Measurements from ENCODE around the gene MAGEC3. TPM values are rescaled to one million over a fixed set of nuclear protein-coding genes. Genes with fewer than 3 reads are reported as not detected.

Gene MAGEC3
- total and polyA plus RNA-seq, 2 donors from 2014 or later = not detected

DNA sequence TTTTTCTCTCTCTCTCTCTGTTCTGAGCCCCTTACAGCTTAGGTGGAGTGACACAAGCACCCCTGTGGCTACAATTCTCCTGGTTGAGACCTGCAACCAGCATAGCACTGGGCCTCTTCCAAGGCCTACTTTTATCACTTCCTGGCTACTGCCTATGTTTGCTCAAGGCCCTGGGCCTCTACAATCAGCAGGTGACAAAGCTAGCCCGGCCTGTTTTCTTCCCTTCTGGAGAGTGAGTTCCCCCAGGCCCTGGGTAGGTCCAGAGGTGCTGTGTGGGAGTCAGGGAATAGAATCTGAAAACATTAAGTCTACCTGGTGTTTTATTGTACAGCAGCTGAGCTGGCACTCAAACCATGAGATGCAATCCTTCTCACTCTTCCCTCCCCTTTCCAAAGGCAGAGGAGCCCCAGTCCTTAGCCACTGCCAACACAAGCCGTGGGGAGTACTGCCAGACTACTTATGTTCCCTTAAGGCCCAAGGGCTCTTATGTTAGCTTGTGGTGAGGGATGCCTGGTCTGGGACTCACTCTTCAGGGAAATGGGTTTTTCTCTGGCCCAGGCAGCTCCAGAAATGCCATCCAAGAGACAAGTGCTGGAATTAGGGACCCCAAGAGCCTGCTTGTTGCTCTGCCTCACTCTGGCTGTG lies 23.8 kb upstream of the MAGEC3 start:
- FAIRE-seq = no peak

DNA sequence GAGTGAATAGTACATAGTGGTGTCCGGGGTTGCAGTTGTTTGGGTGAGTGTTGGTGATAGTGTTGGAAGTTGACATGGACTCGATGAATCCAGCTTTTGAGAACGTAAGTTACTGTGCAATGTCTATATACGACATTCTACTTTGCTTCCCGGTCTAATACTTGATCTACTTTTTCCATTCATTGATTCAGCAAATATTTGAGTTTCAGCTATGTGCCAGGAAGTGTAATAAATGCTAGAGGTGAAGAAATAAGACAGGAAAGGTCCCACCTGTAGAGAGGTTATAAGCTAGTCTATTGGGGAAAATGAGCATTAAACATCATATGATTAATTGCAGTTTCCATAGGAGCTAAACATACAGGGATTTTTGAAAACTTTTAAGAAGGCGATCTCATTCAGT lies 22.2 kb upstream of the MAGEC3 start:
- H3K36me3 ChIP-seq (ENCODE audit: control insufficient read depth in 2 of 3, insufficient read depth in 3 of 3, low read length in 3 of 3) = no peaks in the 10 kb centered on the region
- no peak overlapping the region for H3K4me3 ChIP-seq (ENCODE audit: low read length in 3 of 3)
- TF ChIP-seq, protein P1, sequence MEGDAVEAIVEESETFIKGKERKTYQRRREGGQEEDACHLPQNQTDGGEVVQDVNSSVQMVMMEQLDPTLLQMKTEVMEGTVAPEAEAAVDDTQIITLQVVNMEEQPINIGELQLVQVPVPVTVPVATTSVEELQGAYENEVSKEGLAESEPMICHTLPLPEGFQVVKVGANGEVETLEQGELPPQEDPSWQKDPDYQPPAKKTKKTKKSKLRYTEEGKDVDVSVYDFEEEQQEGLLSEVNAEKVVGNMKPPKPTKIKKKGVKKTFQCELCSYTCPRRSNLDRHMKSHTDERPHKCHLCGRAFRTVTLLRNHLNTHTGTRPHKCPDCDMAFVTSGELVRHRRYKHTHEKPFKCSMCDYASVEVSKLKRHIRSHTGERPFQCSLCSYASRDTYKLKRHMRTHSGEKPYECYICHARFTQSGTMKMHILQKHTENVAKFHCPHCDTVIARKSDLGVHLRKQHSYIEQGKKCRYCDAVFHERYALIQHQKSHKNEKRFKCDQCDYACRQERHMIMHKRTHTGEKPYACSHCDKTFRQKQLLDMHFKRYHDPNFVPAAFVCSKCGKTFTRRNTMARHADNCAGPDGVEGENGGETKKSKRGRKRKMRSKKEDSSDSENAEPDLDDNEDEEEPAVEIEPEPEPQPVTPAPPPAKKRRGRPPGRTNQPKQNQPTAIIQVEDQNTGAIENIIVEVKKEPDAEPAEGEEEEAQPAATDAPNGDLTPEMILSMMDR (IDR thresholded peaks at IDR 0.05; ENCODE audit: borderline replicate concordance, extremely low read depth, insufficient read depth) = no peak
- no peaks in the 10 kb centered on the region for H3K9me3 ChIP-seq (ENCODE audit: control insufficient read depth in 2 of 3, insufficient read depth in 1 of 3, low read length in 3 of 3)
- no peak for DNase-seq
- FAIRE-seq = no peak
- intact Hi-C loops (cut with DNase I) = no loop called here
- no peaks in the 10 kb centered on the region for H3K4me1 ChIP-seq (ENCODE audit: control insufficient read depth in 2 of 3, insufficient read depth in 2 of 3, low read depth in 1 of 3, low read length in 3 of 3)
- H3K27me3 ChIP-seq (ENCODE audit: control insufficient read depth, insufficient read depth, low read length) = no peaks in the 10 kb centered on the region
- H3K27ac ChIP-seq (ENCODE audit: low read depth in 2 of 2, low read length in 2 of 2) = no peak overlapping the region
- H3K9ac ChIP-seq (ENCODE audit: low read length in 3 of 3) = no peak overlapping the region

More for the DNA sequence above, 23.8 kb upstream of the MAGEC3 start:
- H3K4me3 ChIP-seq (ENCODE audit: low read length in 3 of 3) = no peak overlapping the region
- H3K4me1 ChIP-seq (ENCODE audit: control insufficient read depth in 2 of 3, insufficient read depth in 2 of 3, low read depth in 1 of 3, low read length in 3 of 3) = no peaks in the 10 kb centered on the region
- TF ChIP-seq, protein P1 (IDR thresholded peaks at IDR 0.05; ENCODE audit: borderline replicate concordance, extremely low read depth, insufficient read depth) = no peak
- H3K27me3 ChIP-seq (ENCODE audit: control insufficient read depth, insufficient read depth, low read length) = no peaks in the 10 kb centered on the region
- H3K27ac ChIP-seq (ENCODE audit: low read depth in 2 of 2, low read length in 2 of 2) = no peak overlapping the region
- H3K9me3 ChIP-seq (ENCODE audit: control insufficient read depth in 2 of 3, insufficient read depth in 1 of 3, low read length in 3 of 3) = no peaks in the 10 kb centered on the region
- DNase-seq = no peak
- no peaks in the 10 kb centered on the region for H3K36me3 ChIP-seq (ENCODE audit: control insufficient read depth in 2 of 3, insufficient read depth in 3 of 3, low read length in 3 of 3)
- intact Hi-C loops (cut with DNase I) = no loop called here
- H3K9ac ChIP-seq (ENCODE audit: low read length in 3 of 3) = no peak overlapping the region

DNA sequence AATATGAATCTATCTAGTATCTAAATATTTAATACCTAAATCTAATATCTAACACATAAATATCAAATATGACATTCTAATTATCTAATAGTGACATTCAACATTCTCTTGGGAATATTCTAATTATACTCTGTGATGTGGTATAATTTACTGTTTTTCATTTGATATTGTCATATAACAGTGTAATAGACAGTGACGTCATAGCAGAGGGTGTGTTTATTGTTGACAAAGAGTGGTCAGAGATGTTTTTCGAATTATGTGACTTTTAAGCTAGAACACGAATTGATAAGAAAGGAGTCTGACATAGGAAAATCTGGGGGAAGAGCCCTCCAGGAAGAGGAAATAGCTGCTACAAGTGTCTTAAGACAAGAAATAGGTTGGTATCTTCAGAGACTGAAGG lies 5.9 kb upstream of the MAGEC3 start:
- no peaks in the 10 kb centered on the region for H3K36me3 ChIP-seq (ENCODE audit: control insufficient read depth in 2 of 3, insufficient read depth in 3 of 3, low read length in 3 of 3)
- no peak overlapping the region for H3K4me3 ChIP-seq (ENCODE audit: low read length in 3 of 3)
- FAIRE-seq = no peak
- intact Hi-C loops (cut with DNase I) = no loop called here
- H3K4me1 ChIP-seq (ENCODE audit: control insufficient read depth in 2 of 3, insufficient read depth in 2 of 3, low read depth in 1 of 3, low read length in 3 of 3) = no peaks in the 10 kb centered on the region
- no peak for DNase-seq
- H3K9ac ChIP-seq (ENCODE audit: low read length in 3 of 3) = no peak overlapping the region
- TF ChIP-seq, protein P1 (IDR thresholded peaks at IDR 0.05; ENCODE audit: borderline replicate concordance, extremely low read depth, insufficient read depth) = no peak
- H3K9me3 ChIP-seq (ENCODE audit: control insufficient read depth in 2 of 3, insufficient read depth in 1 of 3, low read length in 3 of 3) = no peaks in the 10 kb centered on the region
- no peak overlapping the region for H3K27ac ChIP-seq (ENCODE audit: low read depth in 2 of 2, low read length in 2 of 2)
- H3K27me3 ChIP-seq (ENCODE audit: control insufficient read depth, insufficient read depth, low read length) = no peaks in the 10 kb centered on the region

DNA sequence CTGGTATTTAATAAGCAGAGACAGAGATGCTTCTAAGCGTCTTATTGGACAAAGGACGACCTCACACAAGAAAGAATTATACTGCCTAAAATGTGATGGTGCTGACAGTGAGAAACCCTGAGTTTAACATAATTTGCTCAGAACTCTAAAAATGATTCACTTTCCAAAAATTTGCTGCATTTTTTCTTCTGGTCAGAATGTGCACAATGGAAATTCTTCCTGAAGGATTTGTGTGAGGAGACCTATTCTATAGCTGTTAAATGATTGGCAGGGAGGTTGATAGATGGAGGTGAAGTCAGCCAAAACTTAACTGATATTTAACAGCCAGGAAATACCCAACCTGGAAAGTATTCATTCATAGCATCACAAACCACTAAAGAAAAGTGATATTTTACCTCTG lies 1.7 kb downstream of the MAGEC3 start:
- no peak overlapping the region for H3K9ac ChIP-seq (ENCODE audit: low read length in 3 of 3)
- TF ChIP-seq, protein P1 (IDR thresholded peaks at IDR 0.05; ENCODE audit: borderline replicate concordance, extremely low read depth, insufficient read depth) = no peak
- H3K4me1 ChIP-seq (ENCODE audit: control insufficient read depth in 2 of 3, insufficient read depth in 2 of 3, low read depth in 1 of 3, low read length in 3 of 3) = no peaks in the 10 kb centered on the region
- DNase-seq (no peak), FAIRE-seq (no peak)
- no peaks in the 10 kb centered on the region for H3K27me3 ChIP-seq (ENCODE audit: control insufficient read depth, insufficient read depth, low read length)
- no peaks in the 10 kb centered on the region for H3K36me3 ChIP-seq (ENCODE audit: control insufficient read depth in 2 of 3, insufficient read depth in 3 of 3, low read length in 3 of 3)
- H3K27ac ChIP-seq (ENCODE audit: low read depth in 2 of 2, low read length in 2 of 2) = no peak overlapping the region
- intact Hi-C loops (cut with DNase I) = no loop called here
- no peaks in the 10 kb centered on the region for H3K9me3 ChIP-seq (ENCODE audit: control insufficient read depth in 2 of 3, insufficient read depth in 1 of 3, low read length in 3 of 3)
- H3K4me3 ChIP-seq (ENCODE audit: low read length in 3 of 3) = no peak overlapping the region

Data from kidney (tissue), 14 donors.